Jurkat, Clone E6-1 (cell line): ENCODE results near the gene WDR41.

Source experiments
- DNase-seq: peaks from one replicate; pipeline ENCODE4 v3.0.0-alpha.2; 2011; ENCODE audit warnings: low read depth, low spot score
- H3K4me3 ChIP-seq: 2 replicates; pipeline ENCODE4 v1.5.1; 2011; ENCODE audit warnings: mild to moderate bottlenecking, low read length, control low read depth, moderate library complexity

Gene WDR41

GRCh38 chr5:77449981-77450380, 42.1 kb downstream of the WDR41 start:
- H3K4me3 ChIP-seq, result no peak overlapping the region
- DNase-seq, result no peak

DNA sequence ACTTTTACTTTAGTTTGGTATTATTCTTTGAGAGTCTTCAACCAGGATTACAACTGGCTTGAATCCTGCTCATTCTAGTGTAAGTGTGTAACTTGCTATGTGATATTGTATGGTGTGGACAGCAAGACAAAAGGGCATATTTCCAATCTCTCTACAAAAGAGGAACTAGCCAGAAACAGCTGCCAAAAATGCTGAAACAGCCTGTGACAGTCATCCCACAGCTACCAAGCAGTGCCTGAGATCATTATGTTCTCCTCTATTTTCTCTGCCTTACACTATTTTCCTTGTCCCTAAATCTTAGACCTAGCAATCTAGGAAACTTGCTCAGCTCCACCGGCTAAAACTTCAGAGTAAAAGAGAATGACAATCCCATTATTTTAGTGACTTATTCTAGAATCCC, 42.8 kb downstream of the WDR41 start:
- DNase-seq, result no peak

DNA sequence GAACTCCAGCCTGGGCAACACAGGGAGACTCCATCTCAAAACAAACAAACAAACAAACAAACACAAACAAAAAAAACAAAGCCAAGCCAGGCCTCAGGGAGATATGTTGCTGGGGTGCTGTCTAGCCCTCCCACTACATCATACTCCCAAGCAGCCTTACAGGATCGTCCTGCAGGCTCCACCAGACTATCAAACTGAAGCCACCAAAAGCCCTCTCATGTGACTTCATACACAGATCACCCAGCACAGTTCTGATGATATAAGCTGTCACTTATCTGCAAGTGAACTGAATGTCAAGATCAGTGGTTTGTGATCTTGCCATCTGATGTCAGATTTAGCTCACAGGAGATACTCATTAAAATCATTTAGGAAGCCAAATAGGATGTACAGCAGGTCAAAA, 43.3 kb downstream of the WDR41 start:
- no peak overlapping the region for H3K4me3 ChIP-seq
- DNase-seq, result no peak

More for the DNA sequence above, 42.8 kb downstream of the WDR41 start:
- no peak overlapping the region for H3K4me3 ChIP-seq

DNA sequence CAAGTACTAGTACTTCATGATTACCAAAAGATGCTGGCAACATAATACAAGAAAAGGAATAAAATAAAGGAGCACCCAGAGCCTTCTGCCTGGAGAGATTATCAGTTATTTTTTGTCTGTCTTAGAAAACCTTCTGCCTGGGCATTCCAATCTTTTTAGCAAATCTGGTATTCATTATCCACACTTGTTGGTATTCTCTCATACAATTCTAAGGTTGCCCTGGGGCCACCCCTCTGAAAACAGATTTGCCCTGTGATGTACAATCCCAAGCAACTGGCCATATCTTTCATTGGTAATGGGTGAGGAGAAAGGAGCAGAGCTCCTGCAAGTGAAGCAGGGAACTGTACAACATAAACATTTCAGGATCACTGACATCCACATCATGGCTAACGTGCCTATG, 47.8 kb downstream of the WDR41 start:
- DNase-seq, result no peak
- no peak overlapping the region for H3K4me3 ChIP-seq

DNA sequence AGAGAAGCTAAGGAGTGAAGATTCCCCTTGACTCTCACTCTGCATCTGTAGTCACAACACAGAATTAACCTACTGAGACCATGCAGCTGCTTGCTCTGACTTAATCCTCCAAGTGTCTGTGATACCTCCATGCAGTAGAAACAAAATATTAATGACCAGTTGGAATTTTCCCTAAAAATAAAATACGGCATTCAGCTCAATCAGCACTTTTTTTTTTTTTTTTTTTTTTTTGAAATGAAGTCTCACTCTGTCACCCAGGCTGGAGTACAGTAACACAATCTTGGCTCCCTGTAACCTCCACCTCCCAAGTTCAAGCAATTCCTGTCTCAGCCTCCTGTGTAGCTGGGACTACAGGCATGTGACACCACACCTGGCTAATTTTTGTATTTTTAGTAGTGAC, 48.4 kb downstream of the WDR41 start:
- H3K4me3 ChIP-seq, result no peak overlapping the region
- no peak for DNase-seq

- H3K4me3 ChIP-seq, result no peak overlapping the region
- DNase-seq, result no peak
Measured at GRCh38 chr5:77438071-77438470, 54.0 kb downstream of the WDR41 start.

- no peak for DNase-seq
- no peak overlapping the region for H3K4me3 ChIP-seq
Measured at GRCh38 chr5:77437194-77437593, 54.9 kb downstream of the WDR41 start.

GRCh38 chr5:77431719-77432118, 60.4 kb downstream of the WDR41 start:
- no peak for DNase-seq

DNA sequence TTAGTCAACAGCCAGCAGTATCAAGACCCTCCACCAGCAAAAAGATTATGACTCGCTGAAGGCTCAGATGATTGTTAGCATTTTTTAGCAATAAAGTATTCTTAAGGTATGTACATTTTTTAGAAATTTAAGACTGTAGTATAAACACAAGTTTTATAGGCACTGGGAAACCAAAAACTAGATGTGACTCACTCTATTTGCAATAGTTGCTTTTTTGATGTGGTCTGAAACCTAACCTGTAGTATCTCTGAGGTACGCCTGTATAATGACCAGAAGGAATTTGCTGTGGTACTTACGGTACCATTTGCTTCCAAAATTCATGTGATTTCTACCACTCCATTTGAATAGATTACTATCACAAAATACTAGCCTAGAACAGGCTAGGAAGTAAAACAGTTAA, 60.8 kb downstream of the WDR41 start:
- no peak for DNase-seq
- H3K4me3 ChIP-seq, result no peak overlapping the region

More at GRCh38 chr5:77431719-77432118, 60.4 kb downstream of the WDR41 start:
- H3K4me3 ChIP-seq, result no peak overlapping the region

DNA sequence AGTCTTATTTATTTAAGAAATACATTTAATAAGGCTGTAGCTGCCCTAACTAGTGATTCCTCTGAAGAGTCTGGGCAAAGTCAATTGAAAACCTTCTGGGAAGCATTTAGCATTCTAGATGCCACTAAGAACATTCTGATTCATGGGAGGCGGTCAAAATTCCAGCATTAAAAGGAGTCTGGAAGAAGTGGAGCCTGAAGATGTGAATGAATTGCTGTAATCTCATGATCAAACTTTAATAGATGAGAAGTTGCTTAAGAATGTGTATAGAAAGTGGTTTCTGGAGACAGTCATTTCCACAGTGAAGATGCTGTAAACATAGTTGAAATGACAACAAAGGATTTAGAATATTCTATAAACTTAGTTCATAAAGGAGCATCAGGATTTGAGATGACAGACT, 61.4 kb downstream of the WDR41 start:
- H3K4me3 ChIP-seq, result no peak overlapping the region
- DNase-seq, result no peak

DNA sequence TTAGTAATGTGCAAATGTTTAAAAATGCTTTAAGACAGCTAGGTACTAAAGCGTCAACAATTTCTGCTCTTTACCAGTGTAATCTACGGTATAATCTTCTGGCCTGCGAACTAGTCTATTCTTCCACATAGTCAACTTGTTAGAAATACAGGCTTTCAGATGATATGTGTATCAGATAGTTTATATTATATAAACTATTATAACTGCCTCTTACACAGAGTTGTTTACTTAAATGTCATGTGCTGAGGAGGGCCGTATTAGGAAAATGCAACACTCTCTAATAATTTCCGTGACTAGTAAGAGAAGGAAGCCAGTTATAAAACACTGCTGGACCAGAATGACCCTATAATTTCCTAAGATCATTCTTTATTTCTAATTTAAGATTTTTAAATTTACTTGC, 63.6 kb downstream of the WDR41 start:
- no peak for DNase-seq
- no peak overlapping the region for H3K4me3 ChIP-seq

- no peak overlapping the region for H3K4me3 ChIP-seq
- DNase-seq, result no peak
Measured at GRCh38 chr5:77427998-77428397, 64.1 kb downstream of the WDR41 start.

GRCh38 chr5:77426670-77427069, 65.4 kb downstream of the WDR41 start:
- no peak for DNase-seq
- H3K4me3 ChIP-seq, result no peak overlapping the region

DNA sequence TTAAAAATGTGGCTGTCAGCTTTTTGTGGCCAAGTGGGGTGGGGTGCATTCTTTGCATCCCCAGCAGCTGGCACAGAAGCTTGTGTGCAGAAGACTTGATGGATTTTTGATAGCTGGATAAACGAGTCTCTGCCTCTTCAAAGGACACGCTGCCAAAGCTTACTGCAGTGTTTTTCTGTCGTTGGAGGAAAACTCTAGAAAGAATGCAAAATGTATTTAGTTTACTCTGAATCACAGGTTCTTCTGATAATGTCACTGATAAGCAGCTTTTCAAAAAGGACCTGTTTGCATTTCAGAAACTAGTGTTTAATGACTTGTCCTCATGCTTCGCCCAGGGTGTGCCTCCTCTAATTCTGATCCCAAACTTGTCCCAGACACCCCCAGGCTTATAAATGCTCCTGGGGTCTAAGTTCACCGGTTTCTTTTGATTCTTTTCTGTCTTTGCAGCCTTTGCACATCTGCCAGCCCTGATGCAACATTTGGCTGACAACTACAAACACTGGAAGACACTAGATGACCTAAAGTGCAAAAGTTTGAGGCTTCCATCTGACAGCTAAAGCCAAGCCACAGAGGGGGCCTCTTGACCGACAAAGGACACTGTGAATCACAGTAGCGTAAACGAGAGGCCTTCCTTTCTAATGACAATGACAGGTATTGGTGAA, 66.0 kb downstream of the WDR41 start:
- DNase-seq, result no peak
- no peak overlapping the region for H3K4me3 ChIP-seq

- no peak for DNase-seq
- no peak overlapping the region for H3K4me3 ChIP-seq
Measured at GRCh38 chr5:77425420-77425819, 66.7 kb downstream of the WDR41 start.

GRCh38 chr5:77424921-77425320, 67.2 kb downstream of the WDR41 start:
- no peak overlapping the region for H3K4me3 ChIP-seq
- no peak for DNase-seq

GRCh38 chr5:77423022-77423750, 68.9 kb downstream of the WDR41 start:
- no peak overlapping the region for H3K4me3 ChIP-seq
- no peak for DNase-seq

DNA sequence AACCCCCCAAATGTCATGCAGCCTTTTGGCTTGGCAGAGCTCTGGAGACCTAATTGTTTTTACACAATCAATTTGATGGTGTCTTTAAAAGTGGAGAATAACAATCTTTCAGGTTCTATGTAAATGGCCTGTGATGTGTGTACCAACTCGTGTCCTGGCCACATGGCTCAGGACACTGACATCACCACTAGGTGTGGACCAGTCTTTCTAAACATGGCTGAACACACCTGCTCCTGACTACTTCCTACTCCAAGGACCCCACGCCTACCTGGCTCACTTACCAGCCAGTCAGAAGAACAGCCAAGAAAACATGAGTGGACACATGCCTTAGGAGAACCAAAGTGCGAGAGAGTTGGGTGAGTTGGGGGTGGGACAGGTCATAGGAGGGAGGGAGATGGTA, 71.2 kb downstream of the WDR41 start:
- H3K4me3 ChIP-seq, result no peak overlapping the region
- no peak for DNase-seq

DNA sequence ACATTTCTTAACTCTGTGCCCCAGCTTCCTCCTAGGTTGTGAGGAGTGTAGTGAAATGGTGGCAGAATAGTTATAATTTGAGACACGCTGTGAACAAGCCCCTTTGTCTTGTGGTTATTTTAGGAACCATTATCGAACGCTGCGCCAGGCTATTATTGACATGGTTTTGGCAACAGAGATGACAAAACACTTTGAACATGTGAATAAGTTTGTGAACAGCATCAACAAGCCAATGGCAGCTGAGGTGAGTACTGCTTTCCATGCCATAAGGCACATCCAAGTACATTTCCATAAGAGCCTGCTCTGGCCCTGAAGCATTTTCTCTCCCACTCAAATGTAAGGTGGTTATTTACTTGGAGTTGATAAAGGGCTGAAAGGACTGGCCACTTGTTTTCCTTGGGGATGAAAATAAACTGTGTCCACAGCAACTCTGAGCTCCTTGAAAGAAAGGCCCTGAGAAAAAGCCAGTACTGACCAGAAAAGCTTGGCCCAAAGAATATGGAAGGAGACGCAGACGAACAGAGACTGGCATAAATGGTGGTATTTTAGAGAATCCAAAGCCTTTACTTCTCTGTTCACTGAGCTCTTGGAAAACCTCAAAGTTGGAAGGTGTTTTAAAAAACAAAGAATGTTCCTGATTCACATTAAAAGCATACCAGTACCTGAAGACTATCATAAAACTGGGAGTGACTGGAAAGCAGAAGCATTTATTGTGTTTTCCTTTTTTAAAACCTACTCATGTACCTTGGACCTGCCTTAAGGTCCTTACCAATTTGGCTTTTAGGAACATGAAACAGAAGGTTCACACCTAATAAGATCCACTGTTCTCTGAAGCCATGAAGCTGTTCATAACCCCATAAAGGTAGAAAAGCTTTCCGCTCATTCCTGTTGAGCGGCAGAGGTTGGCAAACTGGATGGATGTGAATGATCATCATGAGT, 72.2 kb downstream of the WDR41 start:
- no peak overlapping the region for H3K4me3 ChIP-seq
- no peak for DNase-seq
